GM21786 (cell line): ENCODE results near the gene HSPA1L.

ENCODE experiments used
- ATAC-seq: cut with Tn5 transposase; IDR thresholded peaks from one replicate; pipeline ENCODE4 v1.9.1; 2021; ENCODE audit not compliant: unreplicated experiment

HSPA1L gene

GRCh38 chr6:31767096-31767645 lies 47.9 kb downstream of the HSPA1L start:
- no peak for ATAC-seq

DNA sequence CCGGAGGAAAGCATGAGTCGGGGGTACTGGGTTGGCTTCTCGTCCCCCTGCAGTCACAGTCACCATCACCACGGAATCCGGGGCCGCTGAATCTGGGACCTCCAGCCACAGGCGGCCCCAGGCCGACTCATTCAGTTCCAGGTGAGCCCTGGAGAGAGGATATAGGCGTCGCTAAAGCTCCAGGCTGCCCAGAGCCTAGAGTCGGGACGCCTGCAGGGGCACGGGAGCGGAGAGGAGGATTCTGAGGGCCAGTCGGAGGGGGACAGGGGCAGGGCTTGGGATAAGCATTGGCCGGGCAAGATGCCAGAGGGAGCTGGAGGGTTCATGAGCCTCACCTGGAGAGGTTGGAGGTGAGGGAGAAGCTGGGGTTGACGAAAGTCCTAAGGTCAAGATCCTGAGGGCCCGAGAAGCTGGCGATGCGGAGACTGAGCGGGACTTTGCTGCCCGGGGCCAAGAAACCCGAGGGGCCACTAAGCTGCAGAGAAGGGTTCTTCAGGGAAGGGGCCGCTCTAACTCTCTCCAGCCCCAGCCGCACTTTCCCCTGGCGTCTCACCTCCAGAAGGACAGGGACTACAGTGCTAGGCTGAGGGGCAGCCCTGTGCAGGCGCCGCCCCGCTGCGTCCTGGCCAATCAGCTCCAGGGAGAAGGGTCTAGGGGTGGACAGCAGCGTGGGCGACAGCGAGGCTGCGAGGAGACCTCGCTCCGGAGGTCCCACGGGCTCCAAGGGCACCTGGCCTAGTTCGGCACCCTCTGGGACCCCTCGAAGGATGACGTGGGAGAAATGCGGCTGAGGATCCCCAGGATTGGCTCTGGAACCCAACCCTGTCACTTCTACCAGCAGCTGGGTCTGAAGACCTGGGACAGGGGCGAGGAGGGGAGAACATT lies 48.9 kb downstream of the HSPA1L start:
- ATAC-seq: no peak

DNA sequence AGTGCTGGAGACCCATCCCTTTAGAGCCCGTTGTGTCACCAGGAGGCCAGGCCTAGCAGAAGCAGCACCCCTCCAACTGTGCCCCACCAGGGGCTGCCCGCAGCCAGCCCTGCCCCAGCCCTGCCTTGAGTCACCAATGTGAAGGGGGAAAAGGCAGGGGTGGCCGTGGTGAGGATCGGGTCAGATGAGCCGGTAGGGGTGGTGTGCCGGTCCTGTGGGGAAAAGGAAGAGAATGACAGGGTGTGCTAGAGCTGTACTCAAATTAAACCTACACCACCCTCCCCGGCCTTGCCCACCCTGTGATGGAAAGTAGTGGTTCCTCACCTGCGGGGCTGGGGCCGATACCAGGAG lies 49.5 kb downstream of the HSPA1L start:
- ATAC-seq: no peak

DNA sequence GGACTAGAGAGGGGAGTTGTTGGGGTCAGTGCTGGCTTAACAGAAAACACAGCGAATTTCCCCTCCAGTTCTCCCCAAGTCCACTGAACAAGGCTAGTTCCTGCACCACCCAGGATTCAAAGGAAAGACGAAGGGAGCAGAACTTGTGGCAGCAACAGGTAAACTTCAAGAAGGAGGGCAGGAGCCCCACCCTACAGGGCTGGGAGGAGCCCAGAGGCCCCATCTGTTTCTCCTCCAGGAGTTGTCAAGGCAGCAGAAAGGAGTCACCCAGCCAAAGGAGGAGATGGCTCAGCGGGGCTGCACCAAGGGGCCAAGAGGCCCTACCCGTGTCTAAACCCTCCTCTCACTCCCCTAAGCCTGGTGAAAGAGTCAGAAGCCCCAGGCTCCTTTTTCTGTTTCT lies 50.9 kb downstream of the HSPA1L start:
- no peak for ATAC-seq

- no peak for ATAC-seq
Observed at GRCh38 chr6:31763619-31763940, 51.5 kb downstream of the HSPA1L start.

DNA sequence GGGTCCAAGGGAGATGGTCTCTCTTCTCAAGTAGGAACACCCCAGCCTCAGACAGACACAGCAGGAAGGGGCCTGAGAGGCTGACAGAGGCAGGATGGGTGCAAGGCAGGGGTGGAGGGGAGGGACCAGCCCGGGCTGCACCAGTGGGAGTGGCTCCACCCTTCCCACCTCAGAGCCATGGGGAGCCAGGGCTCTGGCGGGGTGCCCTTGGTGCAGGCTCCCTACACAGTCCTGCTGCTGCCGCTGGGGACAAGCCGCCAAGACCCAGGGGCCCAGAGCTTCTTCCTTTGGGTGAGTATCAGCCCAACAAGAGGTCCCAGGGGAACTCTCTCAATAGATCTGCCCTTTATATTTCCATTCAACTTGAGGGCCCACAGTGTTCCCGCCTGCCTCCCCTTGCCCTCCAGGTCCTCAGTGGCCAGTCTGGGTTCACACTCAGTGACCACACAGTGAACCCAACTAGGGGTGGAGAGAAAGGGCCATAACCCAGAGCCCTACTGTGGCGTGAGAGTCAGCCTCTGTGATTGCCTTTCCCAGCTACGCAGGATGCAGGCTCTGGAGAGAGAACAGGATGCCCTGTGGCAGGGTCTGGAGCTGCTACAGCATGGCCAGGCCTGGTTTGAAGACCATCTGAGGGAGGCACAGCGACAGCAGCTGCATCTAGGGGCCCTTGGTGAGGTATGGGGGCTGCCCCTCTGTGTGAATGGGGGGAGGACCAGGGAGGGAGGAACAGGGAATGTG lies 52.0 kb downstream of the HSPA1L start:
- no peak for ATAC-seq

DNA sequence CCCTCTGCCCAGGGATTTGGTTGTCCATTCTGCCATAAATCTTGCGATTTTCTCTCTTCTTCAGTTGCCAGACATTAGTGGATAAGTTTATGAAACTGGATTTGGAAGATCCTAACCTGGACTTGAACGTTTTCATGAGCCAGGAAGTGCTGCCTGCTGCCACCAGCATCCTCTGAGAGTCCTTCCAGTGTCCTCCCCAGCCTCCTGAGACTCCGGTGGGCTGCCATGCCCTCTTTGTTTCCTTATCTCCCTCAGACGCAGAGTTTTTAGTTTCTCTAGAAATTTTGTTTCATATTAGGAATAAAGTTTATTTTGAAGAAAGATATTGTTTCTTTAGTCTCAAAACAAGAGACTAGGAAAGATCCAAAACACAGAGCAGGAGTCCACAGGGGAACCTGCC lies 52.7 kb downstream of the HSPA1L start, which contains the start of gene SAPCD1:
Gene SAPCD1, plus strand, starts transcription at position 301 of the 400 bp plus-strand sequence. CDS start 399 bp downstream, outside the sequence.
- ATAC-seq: no peak

DNA sequence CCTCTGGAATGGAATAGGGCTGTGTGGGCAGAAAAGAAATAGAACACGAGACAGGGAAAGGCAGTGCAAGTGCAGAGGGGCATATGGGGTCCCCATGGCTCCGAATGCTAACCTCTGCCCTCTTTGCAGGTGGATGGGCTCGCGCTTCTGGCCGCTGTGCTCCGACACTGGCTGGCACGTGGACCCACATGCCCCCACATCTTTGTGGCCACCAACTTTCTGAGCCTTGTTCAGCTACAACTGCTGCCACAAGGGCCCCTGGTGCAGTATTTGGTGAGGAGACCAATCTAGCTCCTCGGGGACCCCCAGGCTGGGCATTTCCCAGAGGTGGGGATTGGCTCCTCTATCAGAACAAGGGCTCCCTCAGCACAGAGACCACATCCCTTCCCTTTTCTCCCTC lies 53.7 kb downstream of the HSPA1L start:
- ATAC-seq: no peak

- no peak for ATAC-seq
Observed at GRCh38 chr6:31760790-31761189, 54.3 kb downstream of the HSPA1L start.
